IPS-18c (cell line): Measurements from ENCODE around the gene SNX5.

ENCODE experiments used
- H3K4me3 ChIP-seq: 2 replicates; pipeline ENCODE4 v1.7.0; 2013; ENCODE audit warnings: low read depth, mild to moderate bottlenecking, low read length, moderate library complexity; ENCODE audit not compliant: insufficient read depth
- H3K9me3 ChIP-seq: one replicate; pipeline ENCODE4 v1.6.1; 2013; ENCODE audit warnings: mild to moderate bottlenecking, low read length, moderate library complexity; ENCODE audit not compliant: control insufficient read depth, insufficient read depth

SNX5 gene

GRCh38 chr20:17998446-17998845, 29.9 kb upstream of the SNX5 start:
- Histone ChIP-seq H3K9me3 (no peaks in the 10 kb centered on the region), H3K4me3 (no peak overlapping the region)

GRCh38 chr20:17995967-17996819, 27.6 kb upstream of the SNX5 start:
- Histone ChIP-seq H3K9me3 (no peaks in the 10 kb centered on the region), H3K4me3 (no peak overlapping the region)

- Histone ChIP-seq H3K4me3 (no peak overlapping the region), H3K9me3 (no peaks in the 10 kb centered on the region)
These were observed 25.0 kb upstream of the SNX5 start for GRCh38 chr20:17993546-17993945.

GRCh38 chr20:17992847-17993513, 24.4 kb upstream of the SNX5 start:
- Histone ChIP-seq H3K4me3 (no peak overlapping the region), H3K9me3 (no peaks in the 10 kb centered on the region)

GRCh38 chr20:17992224-17992637, 23.6 kb upstream of the SNX5 start:
- H3K4me3 ChIP-seq, result no peak overlapping the region
- H3K9me3 ChIP-seq, result no peaks in the 10 kb centered on the region

- H3K4me3 ChIP-seq, result no peak overlapping the region
- H3K9me3 ChIP-seq, result no peaks in the 10 kb centered on the region
These were observed 21.8 kb upstream of the SNX5 start for GRCh38 chr20:17990278-17990972.

GRCh38 chr20:17987988-17988387, 19.4 kb upstream of the SNX5 start:
- Histone ChIP-seq H3K9me3 (no peaks in the 10 kb centered on the region), H3K4me3 (no peak overlapping the region)

GRCh38 chr20:17985388-17986018, 16.9 kb upstream of the SNX5 start:
- Histone ChIP-seq H3K4me3 (no peak overlapping the region), H3K9me3 (no peaks in the 10 kb centered on the region)

- Histone ChIP-seq H3K4me3 (no peak overlapping the region), H3K9me3 (no peaks in the 10 kb centered on the region)
These were observed 7.7 kb upstream of the SNX5 start for GRCh38 chr20:17976305-17976704.

GRCh38 chr20:17972121-17972520, 3.5 kb upstream of the SNX5 start:
- Histone ChIP-seq H3K9me3 (no peaks in the 10 kb centered on the region), H3K4me3 (peak overlapping the region; percentile 28)

GRCh38 chr20:17971300-17972013, 2.9 kb upstream of the SNX5 start:
- H3K9me3 ChIP-seq, result no peaks in the 10 kb centered on the region
- peak overlapping the region; percentile 28 for H3K4me3 ChIP-seq

- H3K9me3 ChIP-seq, result no peaks in the 10 kb centered on the region
- peak overlapping the region; percentile 73 for H3K4me3 ChIP-seq
These were observed 1.4 kb upstream of the SNX5 start for GRCh38 chr20:17969884-17970409.

GRCh38 chr20:17969278-17969883, 787 bp upstream of the SNX5 start:
- H3K9me3 ChIP-seq, result no peaks in the 10 kb centered on the region
- peak overlapping the region; percentile 73 for H3K4me3 ChIP-seq

GRCh38 chr20:17967521-17968365, 851 bp downstream of the SNX5 start:
- H3K4me3 ChIP-seq, result peak overlapping the region; percentile 73
- no peaks in the 10 kb centered on the region for H3K9me3 ChIP-seq

GRCh38 chr20:17966432-17967310, 1.9 kb downstream of the SNX5 start:
- Histone ChIP-seq H3K4me3 (peak overlapping the region; percentile 73), H3K9me3 (no peaks in the 10 kb centered on the region)
